HG03565 (cell line): Measurements from ENCODE around the gene MAP4K5.
"Not testable (repeated sequence)": the region's sequence is repeated elsewhere in the genome, so short reads cannot be mapped to it uniquely, and the experiment has no call there.

ENCODE experiments used
- ATAC-seq: cut with Tn5 transposase; IDR thresholded peaks from one replicate; pipeline ENCODE4 v1.9.1; 2021; ENCODE audit warnings: mild to moderate bottlenecking, moderate library complexity; ENCODE audit not compliant: unreplicated experiment

MAP4K5 gene

DNA sequence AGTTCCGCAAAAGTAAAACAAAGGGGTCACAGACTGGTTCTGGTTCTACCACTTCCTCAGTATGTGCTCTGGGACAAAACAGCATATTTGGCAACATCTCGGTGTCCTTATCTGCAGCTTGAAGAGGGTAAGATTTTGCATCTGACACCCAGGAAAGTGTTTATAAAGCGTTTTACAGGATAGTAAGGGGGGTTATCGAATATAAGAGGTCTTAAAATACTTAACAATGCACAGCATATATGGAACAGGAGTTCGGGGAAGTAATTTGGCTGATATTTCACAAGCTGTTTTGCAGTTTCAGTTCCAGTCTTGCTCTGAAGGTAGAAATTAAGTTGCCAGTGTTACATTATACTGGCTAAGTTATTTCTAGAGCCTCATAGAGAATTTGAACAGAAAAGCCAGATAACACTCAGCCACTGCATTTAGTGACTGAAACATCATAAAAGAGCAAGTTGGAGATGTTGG lies 904 bp upstream of the MAP4K5 start:
- ATAC-seq = peak; percentile 7

DNA sequence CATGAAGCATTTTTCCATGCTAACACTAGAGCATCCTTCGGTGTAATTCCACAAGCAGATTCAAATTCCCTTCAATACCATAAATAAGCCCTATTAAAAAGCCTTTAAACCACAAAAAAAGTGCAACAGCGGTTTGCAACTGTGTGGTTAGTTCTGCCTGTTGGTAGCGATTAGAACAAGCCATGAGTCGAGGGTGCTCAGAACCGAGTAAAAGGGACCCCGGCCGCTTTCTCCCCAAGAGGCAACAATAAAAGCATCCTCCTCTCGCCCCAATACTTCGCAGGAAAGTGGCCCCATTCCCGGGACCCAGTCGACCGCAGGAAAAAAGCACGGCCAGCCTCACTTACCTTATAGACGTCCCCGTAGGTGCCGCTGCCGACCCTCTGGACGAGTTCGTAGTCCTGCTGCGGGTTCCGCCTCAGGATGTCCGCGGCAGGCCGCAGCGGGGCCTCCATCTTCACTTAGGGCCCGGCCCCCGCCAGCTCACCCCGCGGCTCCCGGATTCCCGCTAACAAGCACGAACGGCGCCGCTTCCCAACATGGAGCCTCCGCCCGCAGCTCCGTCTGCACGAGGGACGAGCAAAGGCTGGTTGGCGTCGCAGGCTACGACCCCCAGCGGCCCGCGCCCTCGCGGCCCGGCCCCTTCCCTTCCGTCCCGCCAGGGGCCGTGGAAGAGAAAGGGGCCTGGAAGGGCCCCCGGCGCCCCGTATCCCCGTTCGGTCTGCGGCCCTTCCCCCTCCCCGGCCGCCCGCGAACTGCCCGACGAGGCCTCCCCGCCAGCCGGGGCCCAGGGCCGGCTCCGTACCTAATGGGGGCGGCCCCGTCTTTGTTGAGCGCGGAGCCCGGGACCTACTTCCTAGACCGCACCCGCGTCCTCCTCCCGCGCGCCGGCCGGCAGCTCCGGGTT lies 521 bp downstream of the MAP4K5 start:
- peak; percentile 32 for ATAC-seq

DNA sequence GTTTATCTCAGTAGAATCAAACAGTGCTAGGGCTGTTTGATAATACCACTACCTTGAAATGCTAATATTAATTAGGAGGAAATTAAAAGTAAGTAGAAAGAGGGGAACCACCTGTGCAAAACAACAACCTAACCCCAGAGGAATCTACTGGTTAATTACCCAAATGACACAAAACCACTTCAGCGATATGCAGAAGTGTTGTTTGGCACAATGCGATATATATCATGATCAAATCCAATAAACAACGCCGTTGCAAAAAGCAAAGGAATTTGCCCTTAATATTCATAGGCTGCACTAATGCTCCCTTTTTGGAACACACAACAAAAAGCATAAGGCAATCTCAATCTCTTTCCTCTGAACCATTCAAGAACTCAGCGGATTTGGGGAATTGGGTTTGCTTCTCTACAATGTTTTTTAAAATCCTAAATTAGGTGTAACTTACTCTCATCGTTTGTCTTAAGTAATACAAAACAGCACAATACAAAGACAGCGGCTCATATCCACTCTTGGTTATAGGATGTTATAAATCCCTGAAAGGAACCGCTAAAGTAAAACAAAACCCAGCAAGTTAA lies 1.5 kb downstream of the MAP4K5 start:
- no peak for ATAC-seq

DNA sequence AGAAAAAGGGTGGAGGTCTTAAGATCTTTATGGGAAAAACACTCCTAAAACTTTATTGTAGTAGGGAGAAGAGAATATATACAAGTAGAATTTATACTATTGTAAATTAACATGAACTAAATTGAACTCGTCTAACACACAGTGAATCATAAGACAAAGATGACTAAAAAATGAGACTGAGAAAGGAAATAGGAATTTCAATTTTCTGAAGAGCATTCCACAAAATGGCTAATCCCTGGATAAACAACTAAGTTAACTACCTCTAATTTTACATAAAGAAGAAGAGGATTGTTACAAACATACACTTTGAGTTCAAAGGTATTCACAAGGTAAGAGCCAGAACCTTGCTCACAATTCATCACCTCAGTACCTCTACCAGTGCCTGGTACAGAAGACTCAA lies 2.0 kb downstream of the MAP4K5 start:
- no peak for ATAC-seq

- no peak for ATAC-seq
Observed at GRCh38 chr14:50529288-50530179, 2.8 kb downstream of the MAP4K5 start.

DNA sequence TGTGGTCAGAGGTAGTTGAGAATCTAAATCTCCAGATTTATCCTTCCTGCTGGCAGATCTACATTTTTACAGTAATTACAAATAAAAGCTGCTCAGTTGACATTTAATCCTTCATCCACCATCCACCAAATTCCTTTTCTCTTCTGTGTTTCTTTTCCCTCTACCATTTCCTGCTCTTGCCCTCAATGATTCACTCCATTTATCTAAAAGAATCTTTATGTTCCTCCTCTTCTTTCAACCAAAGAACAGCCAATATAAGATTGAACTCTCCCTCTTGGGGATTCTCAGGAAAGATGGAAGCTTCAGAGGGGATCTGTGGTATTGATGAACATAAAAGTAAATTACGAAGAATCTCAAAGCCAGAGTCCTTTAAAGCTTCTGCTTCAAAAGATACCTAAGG lies 4.4 kb downstream of the MAP4K5 start:
- ATAC-seq = no peak

- ATAC-seq = no peak
Observed at GRCh38 chr14:50524731-50525515, 7.4 kb downstream of the MAP4K5 start.

GRCh38 chr14:50524060-50524459 lies 8.3 kb downstream of the MAP4K5 start:
- ATAC-seq = no peak

DNA sequence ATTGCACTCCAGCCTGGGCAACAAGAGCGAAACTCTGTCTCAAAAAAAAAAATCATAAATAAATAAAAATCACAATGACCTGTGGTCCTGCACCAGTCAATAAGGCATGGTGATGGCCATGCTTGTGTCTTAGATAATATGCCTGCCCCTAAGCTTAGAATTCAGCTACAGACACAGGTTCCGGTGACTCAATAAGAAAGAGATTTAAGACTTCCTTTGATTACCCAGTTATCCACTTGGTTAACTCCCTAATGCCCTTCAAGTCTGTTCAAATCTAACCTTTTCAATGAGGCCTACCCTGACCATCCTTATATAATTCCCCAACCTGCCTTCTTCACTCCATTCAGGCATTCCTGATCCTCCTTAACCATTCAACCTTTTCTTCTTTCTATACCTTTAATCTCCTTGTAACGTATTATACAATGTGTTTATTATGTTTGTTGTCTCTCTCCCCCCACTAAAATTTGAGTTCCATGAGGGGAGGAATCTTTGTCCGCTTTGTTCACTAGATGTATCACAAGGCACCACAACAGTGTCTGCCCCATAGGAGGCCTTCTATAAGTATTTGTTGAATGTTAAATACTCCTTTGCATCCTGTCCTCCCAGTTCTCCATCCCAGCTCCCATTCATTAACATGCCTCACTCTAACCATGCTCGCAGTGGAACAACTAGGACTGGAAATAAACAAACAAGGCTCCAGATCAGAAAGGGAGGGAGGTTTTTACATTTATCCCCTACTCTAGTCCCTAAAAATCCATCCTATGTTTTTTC lies 8.9 kb downstream of the MAP4K5 start:
- ATAC-seq = no peak

- peak; percentile 35 for ATAC-seq
Observed at GRCh38 chr14:50521912-50522341, 10.4 kb downstream of the MAP4K5 start.

DNA sequence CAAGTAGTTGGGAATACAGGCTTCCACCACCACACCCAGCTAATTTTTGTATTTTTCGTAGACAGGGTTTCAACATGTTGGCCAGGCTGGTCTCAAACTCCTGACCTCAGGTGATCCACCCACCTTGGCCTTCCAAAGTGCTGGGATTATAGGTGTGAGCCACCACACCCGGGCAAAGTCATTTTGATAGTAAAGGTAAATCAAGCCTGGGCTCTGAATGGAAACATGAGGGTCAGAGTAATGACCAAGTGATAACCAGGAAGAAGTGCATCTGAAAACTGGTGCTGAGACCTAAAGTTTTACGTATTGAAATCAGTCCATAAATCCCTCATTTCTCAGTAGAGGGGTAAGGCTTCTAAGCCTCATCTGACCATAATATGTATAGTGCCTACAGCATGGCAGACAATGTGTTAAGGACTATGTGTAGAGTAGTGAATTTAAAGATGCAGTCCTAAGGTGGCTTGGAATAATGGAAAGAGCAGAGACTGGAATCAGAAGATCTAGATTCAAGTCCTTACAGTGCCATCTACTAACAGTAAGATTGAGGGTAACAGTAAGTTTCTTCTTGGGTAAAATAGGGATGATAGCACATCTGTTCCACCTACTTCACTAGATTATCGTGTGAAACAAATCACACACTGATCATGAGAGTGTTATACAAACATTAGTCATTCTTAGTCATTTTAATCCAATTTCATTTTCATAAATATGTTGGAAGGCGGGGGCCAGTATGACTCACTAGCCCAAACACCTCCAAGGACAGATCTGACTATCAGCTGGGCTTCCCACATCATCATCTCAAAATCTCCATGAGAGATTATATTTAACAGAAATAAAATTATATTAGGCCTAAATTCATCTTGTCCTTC lies 11.2 kb downstream of the MAP4K5 start:
- ATAC-seq = peak; percentile 58

DNA sequence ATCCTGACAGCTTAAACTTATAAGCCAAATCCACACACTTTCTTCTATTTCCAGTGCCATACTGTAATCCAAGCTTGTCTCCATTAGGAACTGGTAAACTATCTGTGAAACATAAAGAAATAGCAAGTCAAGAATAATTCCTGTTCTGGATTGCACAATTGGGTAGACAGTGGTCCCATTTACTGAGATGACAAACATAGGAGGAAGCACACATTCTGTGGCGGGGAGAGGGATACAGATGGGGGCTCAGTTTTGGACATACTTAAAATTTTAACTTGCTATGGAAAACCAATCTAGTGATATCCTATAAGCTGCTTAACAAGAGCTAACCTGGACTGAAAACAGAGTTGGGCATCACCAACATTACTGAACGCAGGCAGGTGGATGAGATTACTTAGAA lies 16.3 kb downstream of the MAP4K5 start:
- no peak for ATAC-seq

DNA sequence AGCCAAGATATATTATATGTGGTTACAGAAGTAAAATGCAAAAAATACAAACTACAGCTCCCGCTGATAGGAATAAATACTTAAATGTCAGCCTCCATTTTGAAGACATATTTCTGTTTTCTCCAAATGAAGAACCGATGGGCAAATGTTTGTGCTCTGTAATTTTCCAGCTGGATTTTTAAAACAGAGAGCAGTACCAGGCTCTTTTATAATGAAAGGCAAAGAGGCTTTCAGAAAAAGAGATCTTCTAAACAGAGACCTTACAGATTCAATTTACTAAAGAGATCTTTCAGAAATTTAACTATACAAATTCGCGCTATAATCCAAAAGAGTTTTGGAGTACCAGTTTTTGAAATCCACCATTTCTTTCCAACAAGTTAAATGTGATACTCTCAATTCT lies 19.9 kb downstream of the MAP4K5 start:
- no peak for ATAC-seq

GRCh38 chr14:50510157-50510556 lies 22.2 kb downstream of the MAP4K5 start:
- no peak for ATAC-seq

GRCh38 chr14:50507078-50507477 lies 25.3 kb downstream of the MAP4K5 start:
- not testable (repeated sequence) for ATAC-seq

DNA sequence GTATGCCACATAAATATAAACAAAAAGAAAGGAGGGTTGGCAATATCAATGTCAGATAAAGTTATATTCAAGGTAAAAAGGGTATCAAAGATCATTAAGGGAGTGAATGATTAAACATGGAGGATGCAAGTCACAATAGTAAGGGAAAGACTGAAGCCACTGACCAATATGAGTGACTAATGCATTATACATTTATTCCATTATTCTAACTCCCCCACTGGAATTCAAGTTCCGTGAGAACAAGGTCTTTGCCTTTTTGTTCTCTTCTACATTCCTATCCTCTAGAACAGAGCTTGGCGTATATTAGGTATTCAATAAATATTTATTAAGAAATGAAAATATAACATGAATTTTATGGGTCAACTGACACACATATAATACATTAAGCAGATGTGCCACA lies 30.7 kb downstream of the MAP4K5 start:
- ATAC-seq = no peak

- no peak for ATAC-seq
Observed at GRCh38 chr14:50497351-50497750, 35.0 kb downstream of the MAP4K5 start.

- ATAC-seq = no peak
Observed at GRCh38 chr14:50489851-50490250, 42.5 kb downstream of the MAP4K5 start.

DNA sequence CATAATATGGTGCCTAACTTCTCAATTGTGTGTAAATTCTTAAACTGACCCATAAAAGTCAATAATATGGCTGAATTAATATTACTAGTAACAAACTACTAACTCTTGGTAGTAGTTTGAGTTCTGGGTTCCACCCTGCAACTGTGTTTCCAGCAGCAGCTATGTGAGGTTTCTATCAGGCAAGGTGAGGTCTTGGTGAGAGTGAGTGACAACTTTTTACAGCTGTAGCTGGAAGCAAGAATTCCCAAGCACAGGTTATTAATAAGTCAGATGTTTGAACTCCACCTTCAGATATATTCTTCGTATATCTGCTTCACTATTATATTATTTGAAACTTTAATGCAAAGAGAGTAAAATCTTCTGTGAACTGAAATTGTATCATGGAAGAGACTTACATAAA lies 43.8 kb downstream of the MAP4K5 start:
- ATAC-seq = no peak
